ENCODE data around the gene C14orf132.

DNA sequence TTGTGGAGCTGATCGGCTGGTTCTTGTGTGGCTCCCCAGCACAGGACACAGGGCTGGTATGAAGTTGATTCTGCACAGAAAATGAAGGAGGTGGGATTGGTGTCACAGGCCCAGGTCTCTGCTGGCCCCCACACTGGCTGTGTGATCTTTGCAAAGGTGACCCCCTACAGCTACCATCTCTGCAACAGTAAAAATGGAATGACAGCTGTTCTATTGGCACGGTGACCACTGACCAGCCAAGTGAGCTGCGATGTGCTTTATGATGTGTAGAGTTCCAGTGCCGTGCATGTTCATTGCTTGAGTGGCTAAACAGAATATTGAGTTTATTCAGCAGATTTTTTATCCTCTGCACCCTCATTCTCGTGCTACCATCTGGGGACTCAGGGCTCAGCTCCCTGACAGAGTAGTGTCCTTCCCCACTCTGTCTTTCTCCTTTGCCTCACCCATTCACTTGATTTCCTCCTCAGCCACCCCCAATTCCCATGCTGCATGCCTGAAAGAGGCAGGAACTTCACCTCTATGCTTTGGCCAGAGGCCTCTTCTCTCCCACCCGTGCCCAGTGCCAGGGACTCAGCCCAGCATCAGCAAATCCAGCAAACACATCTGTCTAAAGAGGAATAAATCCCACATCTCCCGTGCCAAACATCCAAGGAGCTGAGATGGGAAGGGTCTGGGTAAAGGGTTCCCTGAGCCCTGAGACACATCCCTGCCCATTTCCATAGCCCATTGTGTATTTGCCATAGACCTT is 21.2 kb downstream of the C14orf132 start:
- TF ChIP-seq, protein P1, sequence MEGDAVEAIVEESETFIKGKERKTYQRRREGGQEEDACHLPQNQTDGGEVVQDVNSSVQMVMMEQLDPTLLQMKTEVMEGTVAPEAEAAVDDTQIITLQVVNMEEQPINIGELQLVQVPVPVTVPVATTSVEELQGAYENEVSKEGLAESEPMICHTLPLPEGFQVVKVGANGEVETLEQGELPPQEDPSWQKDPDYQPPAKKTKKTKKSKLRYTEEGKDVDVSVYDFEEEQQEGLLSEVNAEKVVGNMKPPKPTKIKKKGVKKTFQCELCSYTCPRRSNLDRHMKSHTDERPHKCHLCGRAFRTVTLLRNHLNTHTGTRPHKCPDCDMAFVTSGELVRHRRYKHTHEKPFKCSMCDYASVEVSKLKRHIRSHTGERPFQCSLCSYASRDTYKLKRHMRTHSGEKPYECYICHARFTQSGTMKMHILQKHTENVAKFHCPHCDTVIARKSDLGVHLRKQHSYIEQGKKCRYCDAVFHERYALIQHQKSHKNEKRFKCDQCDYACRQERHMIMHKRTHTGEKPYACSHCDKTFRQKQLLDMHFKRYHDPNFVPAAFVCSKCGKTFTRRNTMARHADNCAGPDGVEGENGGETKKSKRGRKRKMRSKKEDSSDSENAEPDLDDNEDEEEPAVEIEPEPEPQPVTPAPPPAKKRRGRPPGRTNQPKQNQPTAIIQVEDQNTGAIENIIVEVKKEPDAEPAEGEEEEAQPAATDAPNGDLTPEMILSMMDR (IDR thresholded peaks at IDR 0.05) = no peak
- TF ChIP-seq POLR2AphosphoS5 (IDR thresholded peaks at IDR 0.05) = no peak
